ENCODE data around the gene BAIAP2. TPM values are rescaled to one million over a fixed set of nuclear protein-coding genes. Genes with fewer than 3 reads are reported as not detected.

Gene BAIAP2
- polyA plus RNA-seq, 2 of the 4 experiments (the other 2 are of a cell fraction) = 7.1 to 27.5 TPM

GRCh38 chr17:81132770-81133723, 98.1 kb downstream of the BAIAP2 start:
- no peak overlapping the region for H3K4me2 ChIP-seq
- H3K4me3 ChIP-seq = no peak overlapping the region
- POLR2A ChIA-PET = no interaction called here
- 85% methylated on average over 20 of the region's 22 CpGs for WGBS (ENCODE audit: missing lambda C conversion rate)
- DNase-seq (ENCODE audit: low read depth in 1 of 2, low spot score in 1 of 2) = no peak
- FAIRE-seq = no peak
- TF ChIP-seq RFX5 (IDR thresholded peaks at IDR 0.05) (no peak), ESRRA (IDR thresholded peaks at IDR 0.05; ENCODE audit: borderline replicate concordance, low read length) (no peak), ZC3H11A (IDR thresholded peaks at IDR 0.05) (no peak), FOSB (CRISPR knock-in tag; IDR thresholded peaks at IDR 0.05) (no peak), EHF (CRISPR knock-in tag; IDR thresholded peaks at IDR 0.05) (no peak), POLR2AphosphoS2 (conservative IDR thresholded peaks at IDR 0.05; ENCODE audit: low read length) (no peak), KDM5A (IDR thresholded peaks at IDR 0.05) (no peak), CHD4 (IDR thresholded peaks at IDR 0.05; ENCODE audit: borderline replicate concordance) (no peak), MAZ (IDR thresholded peaks at IDR 0.05; ENCODE audit: borderline replicate concordance, low read depth, low read length) (no peak), KDM1A (IDR thresholded peaks at IDR 0.05; ENCODE audit: low read depth) (no peak), ZSCAN20 (CRISPR knock-in tag; IDR thresholded peaks at IDR 0.05) (no peak), CTCF (IDR thresholded peaks at IDR 0.05) (no peak), CBX2 (IDR thresholded peaks at IDR 0.05; ENCODE audit: borderline replicate concordance, low read depth) (no peak), PHF8 (IDR thresholded peaks at IDR 0.05; ENCODE audit: borderline replicate concordance, low read depth) (no peak), HEYL (CRISPR knock-in tag; IDR thresholded peaks at IDR 0.05) (no peak), MAFK (IDR thresholded peaks at IDR 0.05; ENCODE audit: partially characterized antibody) (no peak), REST (IDR thresholded peaks at IDR 0.05) (no peak)
- TF ChIP-seq, protein P1, sequence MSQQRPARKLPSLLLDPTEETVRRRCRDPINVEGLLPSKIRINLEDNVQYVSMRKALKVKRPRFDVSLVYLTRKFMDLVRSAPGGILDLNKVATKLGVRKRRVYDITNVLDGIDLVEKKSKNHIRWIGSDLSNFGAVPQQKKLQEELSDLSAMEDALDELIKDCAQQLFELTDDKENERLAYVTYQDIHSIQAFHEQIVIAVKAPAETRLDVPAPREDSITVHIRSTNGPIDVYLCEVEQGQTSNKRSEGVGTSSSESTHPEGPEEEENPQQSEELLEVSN (IDR thresholded peaks at IDR 0.05; ENCODE audit: borderline replicate concordance, low read depth) = no peak
- TF ChIP-seq, protein P2, sequence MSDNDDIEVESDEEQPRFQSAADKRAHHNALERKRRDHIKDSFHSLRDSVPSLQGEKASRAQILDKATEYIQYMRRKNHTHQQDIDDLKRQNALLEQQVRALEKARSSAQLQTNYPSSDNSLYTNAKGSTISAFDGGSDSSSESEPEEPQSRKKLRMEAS (IDR thresholded peaks at IDR 0.05) = no peak
- ATAC-seq = no peak
- CTCF ChIA-PET = interaction anchor here (1.1 to 5.5 kb wide), 7 partner anchors 8 to 35 kb away, joined by 3 to 51 read pairs (median 7); no protein-coding TSS in a partner anchor
- no peak overlapping the region for H3K27ac ChIP-seq
- no peaks in the 10 kb centered on the region for H3K4me1 ChIP-seq
- H3K9me3 ChIP-seq = no peaks in the 10 kb centered on the region

Data from A549 (cell line).